ENCODE measurements around the gene GNG4. TPM values are rescaled to one million over a fixed set of nuclear protein-coding genes. Genes with fewer than 3 reads are reported as not detected.
"Not testable (repeated sequence)": the region's sequence is repeated elsewhere in the genome, so short reads cannot be mapped to it uniquely, and the experiment has no call there.

The GNG4 gene
- total and polyA plus RNA-seq, 8 donors: 1.1 to 3.2 (median 2.0) TPM; not detected in 2

DNA sequence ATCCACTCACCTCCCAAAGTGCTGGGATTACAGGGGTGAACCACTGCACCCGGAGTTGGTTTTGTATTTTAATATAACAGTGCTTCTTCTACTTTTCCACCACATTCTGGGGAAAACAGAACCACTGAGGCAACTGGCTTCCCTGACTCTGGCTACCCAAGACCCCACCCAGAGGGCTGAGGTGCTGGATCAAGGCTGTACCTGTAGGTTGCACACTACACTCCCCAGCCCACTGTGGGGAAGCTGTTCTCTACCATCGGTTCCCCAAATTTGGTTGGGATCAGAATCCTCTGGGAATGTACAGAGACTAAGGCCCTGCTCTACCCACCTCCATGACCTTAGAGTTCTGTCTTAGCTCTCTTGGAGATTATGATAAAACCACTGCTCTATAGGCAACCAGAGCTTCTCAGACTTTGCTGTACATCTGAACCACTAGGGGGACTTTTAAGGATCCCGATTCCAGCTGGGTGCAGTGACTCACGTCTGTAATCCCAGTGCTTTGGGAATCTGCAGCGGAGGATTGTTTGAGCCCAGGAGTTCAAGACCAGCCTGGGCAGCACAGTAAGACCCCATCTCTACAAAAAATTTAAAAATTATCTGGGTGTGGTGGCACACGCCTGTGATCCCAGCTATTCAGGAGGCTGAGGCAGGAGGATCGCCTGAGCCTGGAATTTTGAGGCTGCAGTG lies 51.6 kb downstream of the GNG4 start:
- TF ChIP-seq CTCF (IDR thresholded peaks at IDR 0.05): peak in 1 of 2 donors; percentile 13
- intact Hi-C loops (cut with DNase I): no loop called here
- Histone ChIP-seq H3K27me3 (peaks cover 0 to 14% of the 10 kb centered on the region in 2 donors), H3K4me3 (no peak overlapping the region), H3K36me3 (no peaks in the 10 kb centered on the region), H3K9me3 (no peaks in the 10 kb centered on the region), H3K4me1 (no peaks in the 10 kb centered on the region), H3K27ac (no peak overlapping the region)
- ATAC-seq (no peak), DNase-seq (peak in 1 of 4 donors; percentile 6)

GRCh38 chr1:235595079-235595478 lies 54.5 kb downstream of the GNG4 start:
- peak in 1 of 4 donors; percentile 28 for DNase-seq
- H3K4me1 ChIP-seq: no peaks in the 10 kb centered on the region
- no peak overlapping the region for H3K27ac ChIP-seq
- no peak for ATAC-seq
- H3K27me3 ChIP-seq: peaks cover 0 to 26% of the 10 kb centered on the region in 2 donors
- H3K4me3 ChIP-seq: no peak overlapping the region
- no peaks in the 10 kb centered on the region for H3K36me3 ChIP-seq
- intact Hi-C loops (cut with DNase I): no loop called here
- no peaks in the 10 kb centered on the region for H3K9me3 ChIP-seq
- no peak for TF ChIP-seq CTCF (IDR thresholded peaks at IDR 0.05)

DNA sequence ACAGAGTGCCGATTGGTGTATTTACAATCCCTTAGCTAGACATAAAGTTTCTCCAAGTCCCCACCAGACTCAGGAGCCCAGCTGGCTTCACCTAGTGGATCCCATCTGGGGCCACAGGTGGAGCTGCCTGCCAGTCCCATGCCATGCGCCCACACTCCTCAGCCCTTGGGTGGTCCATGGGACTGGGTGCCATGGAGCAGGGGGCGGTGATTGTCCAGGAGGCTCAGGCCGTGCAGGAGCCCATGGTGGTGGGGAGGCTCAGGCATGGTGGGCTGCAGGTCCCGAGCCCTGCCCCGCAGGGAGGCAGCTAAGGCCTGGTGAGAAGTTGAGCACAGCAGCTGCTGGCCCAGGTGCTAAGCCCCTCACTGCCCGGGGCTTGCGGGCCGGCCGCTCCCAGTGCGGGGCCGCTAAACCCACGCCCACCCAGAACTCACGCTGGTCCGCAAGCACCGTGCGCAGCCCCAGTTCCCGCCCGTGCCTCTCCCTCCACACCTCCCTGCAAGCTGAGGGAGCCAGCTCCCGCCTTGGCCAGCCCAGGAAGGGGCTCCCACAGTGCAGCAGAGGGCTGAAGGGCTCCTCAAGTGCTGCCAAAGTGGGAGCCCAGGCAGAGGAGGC lies 55.2 kb downstream of the GNG4 start:
- H3K4me1 ChIP-seq; H3K27ac ChIP-seq; intact Hi-C loops (cut with DNase I); H3K4me3 ChIP-seq; H3K36me3 ChIP-seq; ATAC-seq; H3K9me3 ChIP-seq: not testable (repeated sequence)
- H3K27me3 ChIP-seq: peaks cover 0 to 26% of the 10 kb centered on the region in 2 donors
- DNase-seq: peak in 1 of 4 donors; percentile 45

DNA sequence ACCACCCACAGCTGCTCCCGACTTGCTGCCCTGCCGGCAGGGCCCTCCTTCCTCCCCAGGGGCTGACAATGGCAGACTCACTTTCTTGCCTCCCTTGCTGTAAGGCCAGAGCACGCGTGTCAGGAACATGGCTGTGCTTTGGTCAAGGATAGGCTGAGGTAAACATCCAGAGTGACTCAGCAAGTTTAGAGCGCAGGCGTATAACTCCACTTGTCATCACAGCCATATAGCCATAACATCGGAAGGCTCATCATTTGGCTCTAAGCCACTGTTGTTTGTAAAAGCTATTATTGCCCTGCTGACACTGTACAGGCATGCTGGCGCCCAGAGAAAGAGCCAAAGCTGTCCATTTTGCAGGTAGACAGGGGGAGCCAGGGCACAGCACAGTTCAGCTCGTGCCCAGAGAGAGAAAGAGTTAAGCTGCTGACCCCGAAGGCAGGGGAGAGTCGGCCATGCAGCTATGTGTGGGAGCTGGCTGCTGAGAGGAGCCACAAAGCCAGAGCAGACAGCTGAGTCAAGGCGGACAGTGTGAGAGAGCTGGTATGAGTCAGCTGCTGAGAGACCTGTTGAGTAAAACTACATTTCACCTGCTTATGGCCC lies 60.6 kb downstream of the GNG4 start:
- Histone ChIP-seq H3K4me1 (no peaks in the 10 kb centered on the region), H3K4me3 (no peak overlapping the region), H3K27ac (no peak overlapping the region), H3K27me3 (peaks cover 0 to 17% of the 10 kb centered on the region in 2 donors), H3K36me3 (no peaks in the 10 kb centered on the region), H3K9me3 (no peaks in the 10 kb centered on the region)
- DNase-seq (no peak), ATAC-seq (no peak)
- intact Hi-C loops (cut with DNase I): no loop called here
- TF ChIP-seq CTCF (IDR thresholded peaks at IDR 0.05): no peak

GRCh38 chr1:235588156-235588555 lies 61.4 kb downstream of the GNG4 start:
- H3K27ac ChIP-seq: no peak overlapping the region
- no peaks in the 10 kb centered on the region for H3K36me3 ChIP-seq
- intact Hi-C loops (cut with DNase I): no loop called here
- no peak for TF ChIP-seq CTCF (IDR thresholded peaks at IDR 0.05)
- DNase-seq (no peak), ATAC-seq (no peak)
- H3K4me3 ChIP-seq: no peak overlapping the region
- no peaks in the 10 kb centered on the region for H3K9me3 ChIP-seq
- H3K4me1 ChIP-seq: no peaks in the 10 kb centered on the region
- peaks cover 0 to 21% of the 10 kb centered on the region in 2 donors for H3K27me3 ChIP-seq

Data from left lung (tissue), 10 donors.